ENCODE measurements around the gene SGK1.
"Not testable (repeated sequence)": the region's sequence is repeated elsewhere in the genome, so short reads cannot be mapped to it uniquely, and the experiment has no call there.

The SGK1 gene

DNA sequence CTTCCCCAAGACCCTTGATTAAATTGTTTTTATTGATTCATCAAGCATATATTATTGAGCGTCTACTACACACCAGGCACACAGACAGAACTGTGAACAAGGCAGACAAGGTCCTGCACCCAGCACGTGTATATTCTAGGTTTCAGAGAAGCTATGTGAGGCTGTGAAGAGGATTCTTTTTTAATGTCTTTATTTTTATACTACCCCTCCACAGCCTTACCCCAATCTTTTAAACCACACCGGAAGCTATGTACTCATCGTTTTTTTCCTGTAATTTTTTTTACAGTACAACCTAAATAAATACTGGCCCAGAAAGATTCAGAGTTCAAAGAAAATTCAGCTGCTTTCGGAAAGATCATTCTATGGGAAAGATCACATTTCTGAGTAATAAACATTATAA lies 10.0 kb downstream of the SGK1 start:
- DNase-seq (ENCODE audit: low read depth in 2 of 2, low spot score in 1 of 2) = no peak

DNA sequence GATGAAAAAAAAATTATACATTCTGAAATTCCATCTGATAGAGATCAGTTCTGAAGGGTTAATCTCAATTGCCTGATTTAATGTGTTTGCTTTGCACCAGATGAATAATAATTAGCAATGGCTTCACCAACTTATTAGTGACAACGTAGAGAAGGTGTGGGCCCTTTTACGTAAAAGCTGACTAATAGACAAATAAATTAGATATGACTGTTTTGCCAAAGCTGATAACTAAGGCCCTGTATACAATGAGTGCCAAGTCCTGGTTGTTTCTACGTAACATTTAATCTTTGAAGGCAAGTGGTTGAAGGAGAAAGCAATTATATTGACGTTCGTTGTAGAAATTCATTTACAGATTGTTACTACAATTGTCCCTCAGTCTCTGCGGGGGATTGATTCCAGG lies 10.8 kb downstream of the SGK1 start:
- DNase-seq (ENCODE audit: low read depth in 2 of 2, low spot score in 1 of 2) = no peak

- not testable (repeated sequence) for DNase-seq (ENCODE audit: low read depth in 2 of 2, low spot score in 1 of 2)
These were observed 13.5 kb downstream of the SGK1 start for GRCh38 chr6:134304381-134304780.

DNA sequence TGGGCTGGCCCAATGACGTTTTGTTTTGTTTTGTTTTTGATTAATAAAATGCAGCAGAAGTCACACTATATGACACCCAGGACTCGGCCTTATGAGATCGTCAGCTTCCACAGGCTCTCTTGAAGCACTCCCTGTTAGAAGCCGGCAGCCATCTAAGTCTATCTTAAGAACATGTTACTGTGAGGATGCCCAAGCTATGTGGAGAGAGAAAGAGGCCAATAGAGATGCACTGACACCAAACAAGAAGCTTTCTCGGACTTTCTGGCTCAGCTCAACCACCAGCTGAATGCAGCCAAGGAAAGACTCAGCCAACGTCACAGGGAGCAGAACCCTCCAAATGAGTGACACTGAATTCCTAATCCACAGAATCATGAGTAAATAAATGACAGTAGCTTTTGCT lies 14.0 kb downstream of the SGK1 start:
- no peak for DNase-seq (ENCODE audit: low read depth in 2 of 2, low spot score in 1 of 2)

DNA sequence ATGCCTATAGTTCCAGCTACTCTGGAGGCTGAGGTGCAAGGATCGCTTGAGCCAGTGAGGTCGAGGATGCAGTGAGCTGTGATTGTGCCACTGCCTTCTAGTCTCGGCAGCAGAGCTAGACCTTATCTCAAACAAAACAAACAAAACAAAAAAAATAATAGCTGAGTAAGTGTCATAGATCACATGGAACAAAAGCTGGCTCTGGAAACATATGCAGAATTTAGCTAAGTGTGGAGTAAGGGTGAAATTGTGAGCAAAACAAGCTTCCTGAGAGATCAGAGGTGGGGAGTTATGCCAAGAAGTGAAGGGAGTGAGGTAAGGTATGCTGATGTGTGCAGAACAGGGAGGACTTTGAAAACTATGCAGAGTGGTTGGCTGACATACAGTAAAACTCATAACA lies 18.7 kb downstream of the SGK1 start:
- DNase-seq (ENCODE audit: low read depth in 2 of 2, low spot score in 1 of 2) = no peak

DNA sequence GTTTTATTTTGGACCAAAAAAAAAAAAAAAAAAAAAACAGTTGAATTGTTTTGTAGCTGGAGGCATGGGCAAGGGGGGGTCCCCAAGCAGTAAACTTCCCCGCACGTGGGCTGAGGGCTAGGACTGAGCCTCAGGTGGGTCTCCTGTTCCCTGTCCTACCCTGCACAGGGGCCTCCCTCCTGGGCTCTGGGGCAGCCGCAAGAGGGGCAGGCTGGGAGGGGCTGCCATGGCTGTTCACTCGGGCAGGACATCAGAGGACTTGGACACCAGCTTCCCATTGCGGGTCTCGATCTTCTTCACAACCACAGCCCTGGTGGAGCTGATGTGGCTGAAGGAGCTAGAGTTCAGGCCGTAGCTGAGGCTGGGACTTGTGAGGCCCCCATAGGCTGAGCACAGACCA lies 21.1 kb downstream of the SGK1 start:
- DNase-seq (ENCODE audit: low read depth in 2 of 2, low spot score in 1 of 2) = no peak

GRCh38 chr6:134295953-134296553 lies 21.9 kb downstream of the SGK1 start:
- no peak for DNase-seq (ENCODE audit: low read depth in 2 of 2, low spot score in 1 of 2)

GRCh38 chr6:134293659-134294161 lies 24.2 kb downstream of the SGK1 start:
- no peak for DNase-seq (ENCODE audit: low read depth in 2 of 2, low spot score in 1 of 2)

- no peak for DNase-seq (ENCODE audit: low read depth in 2 of 2, low spot score in 1 of 2)
These were observed 26.8 kb downstream of the SGK1 start for GRCh38 chr6:134291156-134291555.

- no peak for DNase-seq (ENCODE audit: low read depth in 2 of 2, low spot score in 1 of 2)
These were observed 28.7 kb downstream of the SGK1 start for GRCh38 chr6:134289204-134289575.

GRCh38 chr6:134288538-134289203 lies 29.2 kb downstream of the SGK1 start:
- no peak for DNase-seq (ENCODE audit: low read depth in 2 of 2, low spot score in 1 of 2)

GRCh38 chr6:134287859-134288537 lies 29.9 kb downstream of the SGK1 start:
- no peak for DNase-seq (ENCODE audit: low read depth in 2 of 2, low spot score in 1 of 2)

DNA sequence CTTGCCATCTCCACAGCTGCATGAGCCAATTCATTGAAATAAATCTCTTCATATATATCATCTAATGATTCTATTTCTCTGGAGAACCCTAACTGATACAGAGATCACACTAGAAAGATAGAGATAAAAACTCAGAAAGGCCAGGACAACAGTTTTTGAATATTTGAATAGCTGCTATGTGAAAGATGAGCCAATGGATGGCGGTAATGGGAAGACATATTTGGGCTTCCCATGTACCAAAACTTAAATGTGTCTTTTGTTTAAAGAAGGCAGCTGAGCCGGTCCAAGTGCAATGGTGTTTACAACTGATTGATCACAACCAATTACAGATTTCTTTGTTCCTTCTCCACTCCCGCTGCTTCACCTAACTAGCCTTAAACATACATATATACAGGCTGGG lies 35.1 kb downstream of the SGK1 start:
- no peak for DNase-seq (ENCODE audit: low read depth in 2 of 2, low spot score in 1 of 2)

DNA sequence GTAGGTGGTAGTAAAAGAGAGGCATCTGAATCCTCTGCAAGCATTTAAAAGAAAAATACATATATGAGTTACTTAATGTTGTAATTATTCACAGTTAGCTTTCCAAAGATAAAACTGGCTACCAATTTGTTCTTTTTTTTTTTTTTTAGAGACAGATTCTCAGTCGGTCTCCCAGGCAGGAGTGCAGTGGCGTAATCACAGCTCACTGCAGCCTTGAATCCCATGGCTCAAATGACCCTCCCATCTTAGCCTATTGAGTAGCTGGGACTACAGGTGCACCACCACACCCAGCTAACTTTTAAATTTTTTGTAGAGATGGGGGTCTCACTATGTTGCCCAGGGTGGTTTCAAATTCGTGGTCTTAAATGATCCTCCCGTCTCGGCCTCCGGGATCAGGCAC lies 36.5 kb downstream of the SGK1 start:
- DNase-seq (ENCODE audit: low read depth in 2 of 2, low spot score in 1 of 2) = no peak

- no peak for DNase-seq (ENCODE audit: low read depth in 2 of 2, low spot score in 1 of 2)
These were observed 39.9 kb downstream of the SGK1 start for GRCh38 chr6:134278000-134278399.

GRCh38 chr6:134276891-134277377 lies 41.0 kb downstream of the SGK1 start:
- not testable (repeated sequence) for DNase-seq (ENCODE audit: low read depth in 2 of 2, low spot score in 1 of 2)

DNA sequence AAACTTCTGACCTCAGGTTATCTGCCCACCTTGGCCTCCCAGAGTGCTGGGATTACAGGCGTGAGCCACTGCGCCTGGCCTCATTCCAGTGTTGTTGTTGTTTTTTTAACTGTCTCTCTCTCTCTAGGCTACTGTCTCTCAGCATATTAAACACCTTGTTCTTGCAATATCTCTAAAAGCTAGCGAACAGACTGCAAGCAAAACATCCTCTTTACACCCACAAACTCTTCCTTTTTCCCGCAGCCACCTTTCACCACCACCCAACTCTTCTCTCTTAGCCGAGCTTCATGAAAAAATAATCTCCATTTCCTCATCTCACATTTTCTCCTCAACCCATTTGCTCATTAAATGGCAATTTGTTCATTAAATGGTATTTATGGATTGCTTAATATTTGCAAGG lies 45.5 kb downstream of the SGK1 start:
- no peak for DNase-seq (ENCODE audit: low read depth in 2 of 2, low spot score in 1 of 2)

- no peak for DNase-seq (ENCODE audit: low read depth in 2 of 2, low spot score in 1 of 2)
These were observed 50.0 kb downstream of the SGK1 start for GRCh38 chr6:134267917-134268361.

- DNase-seq (ENCODE audit: low read depth in 2 of 2, low spot score in 1 of 2) = no peak
These were observed 51.1 kb downstream of the SGK1 start for GRCh38 chr6:134266776-134267175.

- no peak for DNase-seq (ENCODE audit: low read depth in 2 of 2, low spot score in 1 of 2)
These were observed 56.1 kb downstream of the SGK1 start for GRCh38 chr6:134261766-134262165.

GRCh38 chr6:134258849-134259306 lies 59.0 kb downstream of the SGK1 start:
- no peak for DNase-seq (ENCODE audit: low read depth in 2 of 2, low spot score in 1 of 2)

GRCh38 chr6:134257516-134257915 lies 60.4 kb downstream of the SGK1 start:
- DNase-seq (ENCODE audit: low read depth in 2 of 2, low spot score in 1 of 2) = no peak

Data from stimulated activated CD8-positive, alpha-beta memory T cell treated with anti-CD3 and anti-CD28 coated beads, Interleukin-4, amount 100 ng/mL, for 1 hour (primary cell).